Trophoblast cell (in vitro differentiated cells and primary cell): ENCODE data around the gene TBCD.

Experiments
- DNase-seq, 2 donors: peaks; one replicate each; pipeline ENCODE4 v3.0.0-alpha.2; 2016
- H2AFZ ChIP-seq: 2 replicates; pipeline ENCODE4 v1.6.1; 2013; ENCODE audit warnings: low read length, moderate library complexity, mild to moderate bottlenecking; ENCODE audit not compliant: insufficient read depth, poor library complexity
- H2AK5ac ChIP-seq: 2 replicates; pipeline ENCODE4 v1.6.1; 2013; ENCODE audit warnings: mild to moderate bottlenecking, low read length
- H2BK120ac ChIP-seq: 2 replicates; pipeline ENCODE4 v1.6.1; 2013; ENCODE audit warnings: low read length, mild to moderate bottlenecking, moderate library complexity; ENCODE audit not compliant: insufficient read depth, poor library complexity
- H2BK12ac ChIP-seq: 2 replicates; pipeline ENCODE4 v1.6.1; 2013; ENCODE audit warnings: mild to moderate bottlenecking, low read length, moderate library complexity
- H2BK5ac ChIP-seq: 2 replicates; pipeline ENCODE4 v1.6.1; 2013; ENCODE audit warnings: low read length, low read depth, moderate library complexity, mild to moderate bottlenecking; ENCODE audit not compliant: poor library complexity
- H3K14ac ChIP-seq: 2 replicates; pipeline ENCODE4 v1.6.1; 2013; ENCODE audit warnings: mild to moderate bottlenecking, low read length
- H3K18ac ChIP-seq: 2 replicates; pipeline ENCODE4 v1.6.1; 2013; ENCODE audit warnings: mild to moderate bottlenecking, low read length
- H3K23ac ChIP-seq: 2 replicates; pipeline ENCODE4 v1.6.1; 2013; ENCODE audit warnings: low read length
- H3K27ac ChIP-seq: 2 replicates; pipeline ENCODE4 v1.5.1; 2013; ENCODE audit warnings: low read depth, mild to moderate bottlenecking, inconsistent platforms, low read length, moderate library complexity
- H3K27me3 ChIP-seq: 2 replicates; pipeline ENCODE4 v1.6.1; 2013; ENCODE audit warnings: inconsistent platforms, mild to moderate bottlenecking, low read length, moderate library complexity; ENCODE audit not compliant: insufficient read depth
- H3K36me3 ChIP-seq, 2 experiments: 1 replicate in 1 of 2; 2 replicates in 1 of 2; pipeline ENCODE4 v1.6.1; 2013; ENCODE audit warnings: low read length in 2 of 2, mild to moderate bottlenecking in 2 of 2, moderate library complexity in 1 of 2; ENCODE audit not compliant: insufficient read depth in 2 of 2, control insufficient read depth in 1 of 2
- H3K4ac ChIP-seq: 2 replicates; pipeline ENCODE4 v1.6.1; 2013; ENCODE audit warnings: low read depth, mild to moderate bottlenecking, low read length, moderate library complexity
- H3K4me1 ChIP-seq, 2 experiments: 1 replicate in 1 of 2; 2 replicates in 1 of 2; pipeline ENCODE4 v1.6.1; 2013; ENCODE audit warnings: low read length in 2 of 2, mild to moderate bottlenecking in 2 of 2, moderate library complexity in 1 of 2; ENCODE audit not compliant: insufficient read depth in 2 of 2, control insufficient read depth in 1 of 2
- H3K4me2 ChIP-seq: 2 replicates; pipeline ENCODE4 v1.6.1; 2013; ENCODE audit warnings: inconsistent platforms, mild to moderate bottlenecking, low read length, moderate library complexity
- H3K4me3 ChIP-seq: 2 replicates; pipeline ENCODE4 v1.5.1; 2013; ENCODE audit warnings: mild to moderate bottlenecking, low read depth, low read length, inconsistent platforms
- H3K79me1 ChIP-seq: one replicate; pipeline ENCODE4 v1.6.1; 2013; ENCODE audit warnings: low read length
- H3K79me2 ChIP-seq: 2 replicates; pipeline ENCODE4 v1.6.1; 2013; ENCODE audit warnings: low read length, mild to moderate bottlenecking; ENCODE audit not compliant: control insufficient read depth, insufficient read depth, poor library complexity
- H3K9ac ChIP-seq: 2 replicates; pipeline ENCODE4 v1.6.1; 2013; ENCODE audit warnings: mild to moderate bottlenecking, low read length
- H3K9me3 ChIP-seq: 2 replicates; pipeline ENCODE4 v1.6.1; 2013; ENCODE audit warnings: low read depth, mild to moderate bottlenecking, control low read depth, inconsistent platforms, low read length; ENCODE audit not compliant: insufficient read depth
- H4K12ac ChIP-seq: 2 replicates; pipeline ENCODE4 v1.6.1; 2013; ENCODE audit warnings: low read depth, mild to moderate bottlenecking, low read length, moderate library complexity
- H4K8ac ChIP-seq: 2 replicates; pipeline ENCODE4 v1.6.1; 2013; ENCODE audit warnings: low read depth, mild to moderate bottlenecking, low read length, moderate library complexity
- H4K91ac ChIP-seq: one replicate; pipeline ENCODE4 v1.6.1; 2013; ENCODE audit warnings: low read depth, mild to moderate bottlenecking, low read length, moderate library complexity
- WGBS: extraction: QIAGEN DNeasy Blood & Tissue Kit; methylation state at CpG from one replicate; pipeline ENCODE4 v1.1.7; 2013; ENCODE audit warnings: missing lambda C conversion rate; ENCODE audit not compliant: insufficient read length, insufficient coverage; ENCODE audit errors: extremely low coverage; 5-methylcytosine and 5-hydroxymethylcytosine counted together

The TBCD gene

GRCh38 chr17:82846061-82846691 lies 94.3 kb downstream of the TBCD start:
- no peak overlapping the region for H4K8ac ChIP-seq
- H3K27ac ChIP-seq: no peak overlapping the region
- H3K36me3 ChIP-seq: no peaks in the 10 kb centered on the region
- H3K14ac ChIP-seq: peak overlapping the region; percentile 7
- H3K79me2 ChIP-seq: no peaks in the 10 kb centered on the region
- no peak overlapping the region for H3K9ac ChIP-seq
- H4K12ac ChIP-seq: no peak overlapping the region
- WGBS: no CpG with 5 or more reads among the region's 25 CpGs
- no peak overlapping the region for H2BK5ac ChIP-seq
- peak overlapping the region; percentile 3 for H3K18ac ChIP-seq
- no peaks in the 10 kb centered on the region for H3K27me3 ChIP-seq
- no peak overlapping the region for H3K4me2 ChIP-seq
- no peaks in the 10 kb centered on the region for H3K9me3 ChIP-seq
- DNase-seq: no peak
- H2AK5ac ChIP-seq: peak overlapping the region; percentile 4
- H2BK120ac ChIP-seq: no peak overlapping the region
- no peak overlapping the region for H2AFZ ChIP-seq
- no peak overlapping the region for H3K23ac ChIP-seq
- peak overlapping the region; percentile 1 for H2BK12ac ChIP-seq
- H3K4me1 ChIP-seq: peaks cover 13 to 18% of the 10 kb centered on the region in 2 experiments
- H3K4me3 ChIP-seq: no peak overlapping the region
- no peak overlapping the region for H3K4ac ChIP-seq
- peaks cover 7% of the 10 kb centered on the region for H3K79me1 ChIP-seq
- H4K91ac ChIP-seq: peak overlapping the region; percentile 54

GRCh38 chr17:82848022-82848592 lies 96.2 kb downstream of the TBCD start:
- Histone ChIP-seq H3K4me1 (peaks cover 13 to 18% of the 10 kb centered on the region in 2 experiments), H3K27me3 (no peaks in the 10 kb centered on the region), H3K23ac (no peak overlapping the region), H4K8ac (no peak overlapping the region), H3K79me1 (peaks cover 7% of the 10 kb centered on the region), H3K4ac (no peak overlapping the region), H2BK5ac (no peak overlapping the region), H4K91ac (no peak overlapping the region), H3K4me3 (no peak overlapping the region), H3K18ac (no peak overlapping the region), H3K79me2 (no peaks in the 10 kb centered on the region), H3K27ac (no peak overlapping the region), H3K4me2 (no peak overlapping the region), H2AK5ac (no peak overlapping the region), H4K12ac (no peak overlapping the region), H3K9me3 (no peaks in the 10 kb centered on the region), H3K14ac (no peak overlapping the region), H3K9ac (no peak overlapping the region), H3K36me3 (no peaks in the 10 kb centered on the region), H2AFZ (no peak overlapping the region), H2BK12ac (no peak overlapping the region), H2BK120ac (no peak overlapping the region)
- DNase-seq: peak; percentile 48 to 61
- WGBS: no CpG with 5 or more reads among the region's 23 CpGs

GRCh38 chr17:82849076-82849945 lies 97.4 kb downstream of the TBCD start:
- Histone ChIP-seq H3K4ac (no peak overlapping the region), H3K9me3 (no peaks in the 10 kb centered on the region)
- no CpG with 5 or more reads among the region's 33 CpGs for WGBS

GRCh38 chr17:82851381-82851780 lies 99.5 kb downstream of the TBCD start:
- H3K36me3 ChIP-seq: no peaks in the 10 kb centered on the region

More at GRCh38 chr17:82849076-82849945, 97.4 kb downstream of the TBCD start:
- H3K79me2 ChIP-seq: no peaks in the 10 kb centered on the region
- H4K8ac ChIP-seq: no peak overlapping the region
- H3K23ac ChIP-seq: no peak overlapping the region
- H4K12ac ChIP-seq: no peak overlapping the region
- no peak overlapping the region for H2AK5ac ChIP-seq
- DNase-seq: no peak
- H4K91ac ChIP-seq: no peak overlapping the region
- H2AFZ ChIP-seq: no peak overlapping the region
- no peak overlapping the region for H3K14ac ChIP-seq
- H2BK12ac ChIP-seq: no peak overlapping the region
- H2BK5ac ChIP-seq: no peak overlapping the region
- no peak overlapping the region for H3K9ac ChIP-seq
- H3K4me1 ChIP-seq: peaks cover 10 to 16% of the 10 kb centered on the region in 2 experiments
- no peak overlapping the region for H3K4me2 ChIP-seq
- H3K36me3 ChIP-seq: no peaks in the 10 kb centered on the region
- H2BK120ac ChIP-seq: no peak overlapping the region
- H3K4me3 ChIP-seq: no peak overlapping the region
- H3K27me3 ChIP-seq: no peaks in the 10 kb centered on the region
- no peak overlapping the region for H3K18ac ChIP-seq
- H3K27ac ChIP-seq: no peak overlapping the region
- H3K79me1 ChIP-seq: peaks cover 4% of the 10 kb centered on the region

More at GRCh38 chr17:82851381-82851780, 99.5 kb downstream of the TBCD start:
- Histone ChIP-seq H3K79me1 (no peaks in the 10 kb centered on the region), H3K18ac (no peak overlapping the region), H2BK5ac (no peak overlapping the region), H2AFZ (no peak overlapping the region), H3K79me2 (no peaks in the 10 kb centered on the region), H3K4me1 (peaks cover 0 to under 1% of the 10 kb centered on the region in 2 experiments), H4K12ac (no peak overlapping the region), H2AK5ac (no peak overlapping the region), H3K23ac (no peak overlapping the region), H2BK12ac (no peak overlapping the region), H3K9ac (no peak overlapping the region), H3K27ac (no peak overlapping the region), H3K4ac (no peak overlapping the region), H4K8ac (no peak overlapping the region), H3K9me3 (no peaks in the 10 kb centered on the region), H3K14ac (no peak overlapping the region), H3K4me2 (no peak overlapping the region), H2BK120ac (no peak overlapping the region), H3K27me3 (no peaks in the 10 kb centered on the region), H4K91ac (no peak overlapping the region), H3K4me3 (no peak overlapping the region)
- no peak for DNase-seq
- no CpG with 5 or more reads among the region's 12 CpGs for WGBS
